GM21737 (cell line): ENCODE results near the gene SHISA9.

ENCODE experiments used
- ATAC-seq: cut with Tn5 transposase; IDR thresholded peaks from one replicate; pipeline ENCODE4 v1.9.1; 2021; ENCODE audit warnings: mild to moderate bottlenecking, moderate library complexity; ENCODE audit not compliant: unreplicated experiment

The SHISA9 gene

GRCh38 chr16:12944300-12944699 is 42.9 kb downstream of the SHISA9 start:
- no peak for ATAC-seq

GRCh38 chr16:12951392-12951791 is 50.0 kb downstream of the SHISA9 start:
- no peak for ATAC-seq

- ATAC-seq, result no peak
These were observed 50.6 kb downstream of the SHISA9 start for GRCh38 chr16:12951976-12952375.

- ATAC-seq, result no peak
These were observed 57.0 kb downstream of the SHISA9 start for GRCh38 chr16:12958366-12958765.

DNA sequence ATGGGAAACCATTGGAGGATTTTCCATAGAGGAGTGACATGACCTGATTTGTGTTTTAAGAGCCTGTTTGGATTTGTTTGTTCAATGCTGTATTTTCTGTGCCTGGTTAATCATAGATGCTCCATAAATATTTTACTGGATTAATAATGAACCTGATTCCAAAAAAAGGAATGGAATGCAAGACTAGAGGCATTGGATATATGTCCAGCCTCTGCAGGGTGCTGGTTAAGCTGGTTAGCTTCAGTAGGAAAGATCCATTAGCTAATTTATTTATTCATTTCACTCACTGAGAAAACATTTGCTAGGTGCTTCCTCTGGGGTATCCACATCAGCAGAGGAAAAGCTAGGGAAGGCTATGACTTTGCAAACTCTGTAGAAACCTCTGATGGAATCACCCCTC is 57.7 kb downstream of the SHISA9 start:
- ATAC-seq, result no peak

GRCh38 chr16:12961626-12962025 is 60.2 kb downstream of the SHISA9 start:
- ATAC-seq, result no peak

GRCh38 chr16:12964461-12964860 is 63.1 kb downstream of the SHISA9 start:
- ATAC-seq, result no peak

GRCh38 chr16:12965274-12965804 is 63.9 kb downstream of the SHISA9 start:
- no peak for ATAC-seq

DNA sequence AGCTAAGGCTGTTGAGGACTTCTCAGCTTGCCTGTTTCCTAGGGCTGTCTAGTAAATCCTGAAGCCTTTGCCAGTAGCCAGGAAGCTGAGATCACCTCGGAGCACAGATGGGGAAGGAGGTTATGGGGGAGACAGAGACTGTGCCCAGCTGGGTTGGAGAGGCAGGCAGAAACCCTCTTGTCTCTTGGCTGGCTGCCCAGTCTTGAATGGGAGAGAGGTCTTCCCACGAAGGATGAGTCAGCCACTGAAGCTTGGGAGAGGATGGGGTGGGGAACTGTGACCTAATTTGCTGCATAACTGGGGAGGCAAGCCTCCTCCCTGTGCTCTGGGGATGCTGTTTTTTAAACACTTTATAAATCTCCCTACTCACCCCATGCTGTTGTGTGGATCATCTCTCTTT is 69.8 kb downstream of the SHISA9 start:
- ATAC-seq, result no peak

GRCh38 chr16:12972246-12972645 is 70.8 kb downstream of the SHISA9 start:
- ATAC-seq, result no peak

DNA sequence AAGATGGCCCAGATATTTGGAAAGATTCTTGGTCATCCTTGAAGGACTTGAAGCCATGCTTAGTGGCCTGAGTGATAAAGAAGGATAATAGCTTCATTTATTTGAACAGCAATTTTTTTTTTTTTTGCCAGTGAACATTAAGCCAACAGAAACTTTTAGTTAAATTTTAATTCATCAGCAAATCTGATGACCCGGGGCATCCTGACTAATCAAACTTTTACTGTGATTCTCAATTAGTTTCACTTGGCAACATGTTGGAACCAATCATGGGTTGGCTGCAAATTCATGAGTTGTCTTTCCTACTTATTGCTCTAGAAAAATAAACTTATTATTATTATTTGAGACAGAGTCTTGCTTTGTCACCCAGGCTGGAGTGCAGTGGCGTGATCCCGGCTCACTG is 74.4 kb downstream of the SHISA9 start:
- ATAC-seq, result no peak

- ATAC-seq, result no peak
These were observed 75.1 kb downstream of the SHISA9 start for GRCh38 chr16:12976496-12976895.

DNA sequence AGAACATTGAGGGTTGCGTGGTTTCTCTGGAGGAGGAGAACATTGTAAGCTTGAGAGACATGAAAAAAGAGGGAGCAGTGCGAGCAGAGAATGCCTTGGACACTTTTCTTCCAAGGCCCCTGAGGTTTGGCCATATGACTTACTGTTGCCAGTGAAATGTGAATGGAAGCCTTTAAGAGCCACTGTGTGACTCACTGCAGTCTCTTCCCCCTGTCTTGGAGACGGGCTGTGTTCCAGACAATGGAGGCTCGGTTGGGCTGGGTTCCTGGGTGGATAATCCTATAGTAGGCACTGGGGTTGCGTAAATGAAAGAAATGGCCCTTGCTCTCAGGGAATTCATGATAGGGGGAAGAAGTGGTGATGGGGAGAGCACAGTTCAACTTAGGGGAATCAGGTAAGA is 75.5 kb downstream of the SHISA9 start:
- no peak for ATAC-seq

- ATAC-seq, result no peak
These were observed 84.1 kb downstream of the SHISA9 start for GRCh38 chr16:12985516-12985915.

- ATAC-seq, result no peak
These were observed 86.7 kb downstream of the SHISA9 start for GRCh38 chr16:12988071-12988470.

- ATAC-seq, result no peak
These were observed 90.7 kb downstream of the SHISA9 start for GRCh38 chr16:12992066-12992465.

DNA sequence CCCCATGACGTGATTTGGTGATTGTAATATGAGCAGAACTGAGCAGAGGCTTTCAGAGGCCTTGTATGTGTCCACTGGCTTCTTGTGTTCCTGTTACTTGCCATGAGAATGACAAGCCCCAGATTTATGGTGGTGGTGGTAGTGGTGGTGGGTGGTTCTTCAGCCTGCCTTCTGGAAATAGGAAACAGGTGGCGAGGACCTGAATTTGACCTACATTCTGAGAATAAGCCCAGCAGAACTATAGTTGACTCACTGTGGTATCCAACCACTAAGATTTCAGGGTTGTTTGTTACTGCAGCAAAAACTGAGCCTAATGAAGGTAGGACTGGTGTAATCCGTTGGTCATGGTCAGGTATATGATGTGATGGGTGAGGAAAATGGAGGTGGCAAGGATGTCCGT is 93.0 kb downstream of the SHISA9 start:
- ATAC-seq, result no peak

- no peak for ATAC-seq
These were observed 94.4 kb downstream of the SHISA9 start for GRCh38 chr16:12995721-12996372.

- ATAC-seq, result no peak
These were observed 97.1 kb downstream of the SHISA9 start for GRCh38 chr16:12998361-12999085.

GRCh38 chr16:12999368-12999767 is 98.0 kb downstream of the SHISA9 start:
- ATAC-seq, result no peak

DNA sequence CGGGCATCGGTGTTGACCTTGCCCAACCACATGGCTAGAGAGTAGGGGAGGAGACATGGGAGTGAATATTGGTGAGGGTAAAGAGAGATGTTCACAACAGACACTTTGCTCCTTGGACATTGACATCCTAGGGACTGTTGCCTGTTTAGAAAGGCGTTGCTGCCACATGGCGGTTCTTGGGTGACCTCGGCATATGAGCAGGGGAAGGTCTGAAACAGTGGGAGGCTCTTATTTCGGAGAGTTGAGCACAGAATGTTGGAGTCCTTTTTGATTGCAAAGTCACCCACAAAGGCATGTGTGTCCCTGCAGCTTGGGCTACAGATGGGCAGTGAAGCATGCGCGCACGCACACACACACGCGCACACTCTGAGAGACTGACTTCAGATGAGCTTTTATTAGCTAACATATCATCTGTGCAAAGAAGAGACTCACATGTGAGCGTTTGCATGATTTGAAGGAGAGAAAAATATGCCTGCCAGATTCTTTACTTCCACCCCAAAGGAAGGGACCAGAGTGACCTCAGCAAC is 104.4 kb downstream of the SHISA9 start:
- no peak for ATAC-seq

DNA sequence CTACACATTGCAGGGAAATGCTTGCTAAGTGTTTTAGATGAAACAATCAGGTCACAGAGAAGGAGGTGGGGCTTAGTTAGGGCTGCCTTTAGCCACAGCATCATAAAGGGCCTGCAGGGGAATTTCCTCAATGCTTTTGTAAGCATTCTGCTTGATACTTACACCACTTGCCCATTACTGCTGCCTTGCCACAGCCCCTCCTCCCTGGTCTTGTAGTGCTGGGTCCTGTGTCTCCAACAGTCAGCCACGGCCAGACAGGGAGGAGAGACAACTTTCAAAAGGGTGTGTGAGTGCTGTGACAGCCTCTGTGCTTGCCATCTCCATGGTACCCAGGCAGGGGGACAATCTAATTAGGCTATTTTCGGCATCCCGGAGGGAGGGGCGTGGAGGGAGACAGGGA is 111.2 kb downstream of the SHISA9 start:
- ATAC-seq, result no peak
